PC-9 (cell line): Measurements from ENCODE around the gene PABPC1L. TPM values are rescaled to one million over a fixed set of nuclear protein-coding genes. Genes with fewer than 3 reads are reported as not detected.
A peak's percentile ranks its signal among the peaks of the same experiment; 100 is the strongest.

Experiments
- BruUV-seq: library from RNA; stranded (reverse); fragments of 400-500 nt; replicated peaks from 2 replicates; lab custom pipeline; 2021; lab: Mats Ljungman, UMichigan
- CTCF ChIA-PET: fragments of 300-600 bp; sonication (Branson Sonifier 250); formaldehyde crosslinking; loops from one replicate; lab custom pipeline; 2022; ENCODE audit warnings: antibody characterized with exemption; lab: Charles Lee
- POLR2A ChIA-PET: fragments of 300-600 bp; sonication (Branson Sonifier 250); formaldehyde crosslinking; loops from one replicate; lab custom pipeline; 2022; ENCODE audit warnings: antibody characterized with exemption; ENCODE audit not compliant: unreplicated experiment; lab: Charles Lee
- DNase-seq, 2 experiments: peaks; one replicate each; pipeline versions ENCODE4 v3.0.0 to v3.0.0-alpha.2; 2015 to 2022; ENCODE audit warnings: mixed read lengths in 1 of 2
- H2AFZ ChIP-seq: fragments of 200-600 bp; sonication (generic); 2 replicates; pipeline ENCODE4 v1.8.1; 2017; ENCODE audit warnings: antibody characterized with exemption
- H3F3A ChIP-seq: fragments of 200-600 bp; sonication (generic); 2 replicates; pipeline ENCODE4 v1.8.1; 2017; ENCODE audit warnings: antibody characterized with exemption, mild to moderate bottlenecking, low read depth; ENCODE audit not compliant: insufficient read depth
- H3K27ac ChIP-seq: fragments of 200-600 bp; sonication (generic); 2 replicates; pipeline ENCODE4 v1.6.1; 2016; ENCODE audit warnings: mixed run types
- H3K27me3 ChIP-seq: fragments of 200-600 bp; sonication (generic); 2 replicates; pipeline ENCODE4 v1.6.1; 2016; ENCODE audit warnings: low read depth, mixed run types; ENCODE audit not compliant: insufficient read depth
- H3K36me3 ChIP-seq: fragments of 200-600 bp; sonication (generic); 2 replicates; pipeline ENCODE4 v1.6.1; 2016; ENCODE audit warnings: low read depth, mixed run types
- H3K4me1 ChIP-seq: fragments of 200-600 bp; sonication (generic); replicated peaks from 2 replicates; pipeline ENCODE4 v1.6.1; 2016; ENCODE audit warnings: mixed run types; ENCODE audit not compliant: insufficient read depth
- H3K4me2 ChIP-seq: fragments of 200-600 bp; sonication (generic); 2 replicates; pipeline ENCODE4 v1.6.1; 2017; ENCODE audit warnings: mixed run types
- H3K4me3 ChIP-seq: fragments of 200-600 bp; sonication (generic); 2 replicates; pipeline ENCODE4 v1.6.1; 2016; ENCODE audit warnings: mixed run types
- H3K79me2 ChIP-seq: fragments of 200-600 bp; sonication (generic); 2 replicates; pipeline ENCODE4 v1.6.1; 2017; ENCODE audit warnings: low read depth, mixed run types
- H3K9me2 ChIP-seq: fragments of 200-600 bp; sonication (generic); 2 replicates; pipeline ENCODE4 v1.8.1; 2017; ENCODE audit warnings: mild to moderate bottlenecking; ENCODE audit not compliant: insufficient read depth
- H3K9me3 ChIP-seq: fragments of 200-600 bp; sonication (generic); 2 replicates; pipeline ENCODE4 v1.8.1; 2016; ENCODE audit warnings: low read depth; ENCODE audit not compliant: insufficient read depth
- H4K20me1 ChIP-seq: fragments of 200-600 bp; sonication (generic); 2 replicates; pipeline ENCODE4 v1.8.1; 2017; ENCODE audit not compliant: insufficient read depth
- CTCF ChIP-seq: fragments of 200-600 bp; sonication (generic); conservative IDR thresholded peaks from 2 replicates; pipeline ENCODE4 v1.6.1; 2017; ENCODE audit warnings: mixed run types, antibody characterized with exemption, mild to moderate bottlenecking, moderate library complexity
- EZH2 ChIP-seq: fragments of 200-600 bp; sonication (generic); IDR thresholded peaks from 2 replicates; pipeline ENCODE4 v1.8.0; 2017; ENCODE audit warnings: antibody characterized with exemption, low read depth
- intact Hi-C: fragments of 100-400 bp; cut with micrococcal nuclease; formaldehyde crosslinking; loops from one replicate; pipeline ENCODE4 v1.10.0; 2022; ENCODE audit not compliant: unreplicated experiment
- total RNA-seq: library from RNA; stranded (reverse); gene quantifications from 2 replicates; pipeline ENCODE4 v1.2.3, GENCODE V29; 2021

PABPC1L gene
- total RNA-seq, 1 experiment from 2014 or later, result 132 TPM

- H3F3A ChIP-seq, result peaks cover 15% of the 10 kb centered on the region; the same call in 1 of the 2 replicates
- intact Hi-C loops, result no loop called here
- no peaks in the 10 kb centered on the region for H4K20me1 ChIP-seq
- no peak overlapping the region for H3K27ac ChIP-seq
- H3K9me2 ChIP-seq, result no peaks in the 10 kb centered on the region
- peaks cover 49% of the 10 kb centered on the region for H3K4me1 ChIP-seq
- no peak for DNase-seq
- CTCF ChIA-PET, result interaction anchor here (0.6 kb wide), 1 partner anchor 129 kb away, joined by 3 read pairs; no protein-coding TSS in a partner anchor
- no peaks in the 10 kb centered on the region for H3K36me3 ChIP-seq
- H3K4me3 ChIP-seq, result no peak overlapping the region
- TF ChIP-seq EZH2, result no peak
- TF ChIP-seq CTCF, result no peak
- no peak overlapping the region for H3K4me2 ChIP-seq
- no TSS peak for BruUV-seq
- H2AFZ ChIP-seq, result no peak overlapping the region
- no peaks in the 10 kb centered on the region for H3K9me3 ChIP-seq
- POLR2A ChIA-PET, result interaction anchor here (0.6 kb wide), 1 partner anchor 104 kb away, joined by 6 read pairs; no protein-coding TSS in a partner anchor
- H3K79me2 ChIP-seq, result peaks cover 44% of the 10 kb centered on the region
- H3K27me3 ChIP-seq, result no peaks in the 10 kb centered on the region
Measured at GRCh38 chr20:44963325-44964215, 53.7 kb downstream of the PABPC1L start.

GRCh38 chr20:44965651-44966029, 55.8 kb downstream of the PABPC1L start:
- Histone ChIP-seq H3K79me2 (peaks cover 46% of the 10 kb centered on the region), H4K20me1 (no peaks in the 10 kb centered on the region), H3K9me3 (no peaks in the 10 kb centered on the region), H3K4me2 (peak overlapping the region; percentile 88), H3K36me3 (no peaks in the 10 kb centered on the region), H3K9me2 (no peaks in the 10 kb centered on the region), H3F3A (0 out of 2 replicates have a peak, but pooled peaks cover 9% of the 10 kb centered on the region), H3K27ac (peak overlapping the region; percentile 27), H3K27me3 (no peaks in the 10 kb centered on the region), H3K4me1 (peaks cover 49% of the 10 kb centered on the region), H2AFZ (peak overlapping the region; percentile 96), H3K4me3 (peak overlapping the region; percentile 76)
- ChIA-PET CTCF (no interaction called here), POLR2A (no interaction called here)
- intact Hi-C loops, result no loop called here
- TF ChIP-seq CTCF, result no peak
- TF ChIP-seq EZH2, result no peak
- no peak for DNase-seq
- no TSS peak for BruUV-seq

- DNase-seq, result peak; percentile 87 to 97
- Histone ChIP-seq H3K79me2 (peaks cover 53% of the 10 kb centered on the region), H3K27me3 (no peaks in the 10 kb centered on the region), H3K4me3 (peak within 1 kb of the TSS; percentile 76), H3K9me3 (no peaks in the 10 kb centered on the region), H3K9me2 (no peaks in the 10 kb centered on the region), H4K20me1 (peaks cover 3% of the 10 kb centered on the region; the same call in 1 of the 2 replicates), H2AFZ (peak within 1 kb of the TSS; percentile 96), H3K4me2 (peak within 1 kb of the TSS; percentile 88), H3K4me1 (peaks cover 43% of the 10 kb centered on the region), H3K36me3 (no peaks in the 10 kb centered on the region), H3F3A (0 out of 2 replicates have a peak, but pooled peaks cover 9% of the 10 kb centered on the region), H3K27ac (peak within 1 kb of the TSS; percentile 27)
- ChIA-PET CTCF (no interaction called here), POLR2A (interaction anchor here (0.7 kb wide), 1 partner anchor 172 kb away, joined by 3 read pairs; no protein-coding TSS in a partner anchor)
- intact Hi-C loops, result no loop called here
- TF ChIP-seq EZH2, result no peak
- peak; percentile 49; the same call in 1 of the 2 replicates for TF ChIP-seq CTCF
- TSS peak; percentile 91 for BruUV-seq
Measured at GRCh38 chr20:44966030-44966961, 56.4 kb downstream of the PABPC1L start, which contains the start of gene STK4. Gene STK4, plus strand, starts transcription at chr20:44966512. Its CDS starts 57 bp downstream, at chr20:44966569.
